MG63 (cell line): ENCODE measurements around the gene IFT80. TPM values are rescaled to one million over a fixed set of nuclear protein-coding genes. Genes with fewer than 3 reads are reported as not detected.

Experiments
- total RNA-seq: library from RNA; depleted of rRNA; stranded (reverse); fragments of >200 nt; shearing (Covaris generic); gene quantifications from 2 replicates; pipeline ENCODE4 v1.2.3, GENCODE V29; 2014; ENCODE audit warnings: low replicate concordance; rRNA removed

IFT80 gene
- total RNA-seq, 1 experiment from 2014 or later, result 22.9 TPM

Other genes starting within 250 kb of the IFT80 start
- not detected in 2 replicates for gene C3orf80, start 173.8 kb downstream of the IFT80 start, total RNA-seq
- 97.7 and 253 TPM in 2 replicates for gene SMC4, start 425 bp upstream of the IFT80 start, total RNA-seq
- gene TRIM59, start 50.6 kb upstream of the IFT80 start, total RNA-seq, result 4.2 and 8.9 TPM in 2 replicates
- gene KPNA4, start 166.3 kb upstream of the IFT80 start, total RNA-seq, result 32.3 and 37.3 TPM in 2 replicates